ENCODE data around the gene MLF2.

DNA sequence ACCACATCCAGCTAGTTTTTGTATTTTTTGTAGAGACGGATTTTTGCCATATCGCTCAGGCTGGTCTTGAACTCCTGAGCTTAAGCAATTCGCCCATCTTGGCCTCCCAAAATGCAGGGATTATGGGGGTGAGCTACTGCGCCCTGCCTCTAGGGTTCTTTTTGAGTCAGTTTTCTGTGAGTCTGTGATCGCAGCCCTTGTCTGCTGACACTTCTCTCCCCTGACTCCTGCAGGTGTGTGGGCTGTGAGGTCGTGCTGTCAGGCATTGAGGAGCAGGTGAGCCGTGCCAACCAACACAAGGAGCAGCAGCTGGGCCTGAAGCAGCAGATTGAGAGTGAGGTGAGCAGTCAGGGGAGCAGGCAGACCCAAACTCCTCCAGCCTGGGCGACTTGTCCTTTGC lies 22.8 kb downstream of the MLF2 start:
- no peak for TF ChIP-seq REST (IDR thresholded peaks at IDR 0.05)
- no peak for TF ChIP-seq RAD21 (conservative IDR thresholded peaks at IDR 0.05 in 1 of 2, IDR thresholded peaks at IDR 0.05 in 1 of 2)
- no peak for TF ChIP-seq CTCF (IDR thresholded peaks at IDR 0.05)
- TF ChIP-seq HDAC2 (IDR thresholded peaks at IDR 0.05) = no peak
- TF ChIP-seq PBX3 (IDR thresholded peaks at IDR 0.05) = no peak
- TF ChIP-seq SMC3 (IDR thresholded peaks at IDR 0.05) = no peak
- TF ChIP-seq CBX8 (IDR thresholded peaks at IDR 0.05) = no peak
- TF ChIP-seq POLR2A (IDR thresholded peaks at IDR 0.05; ENCODE audit: low read length) = no peak
- no peak for TF ChIP-seq EP300 (IDR thresholded peaks at IDR 0.05)

Data from A549 (cell line).